Muscle of leg (tissue), 11 donors: ENCODE data around the gene KCTD5. TPM values are rescaled to one million over a fixed set of nuclear protein-coding genes. Genes with fewer than 3 reads are reported as not detected.
"Not testable (repeated sequence)": the region's sequence is repeated elsewhere in the genome, so short reads cannot be mapped to it uniquely, and the experiment has no call there.

Experiments
- DNase-seq: peaks from one replicate; pipeline ENCODE4 v3.0.0; 2013
- H3K27ac ChIP-seq: one replicate; pipeline ENCODE4 v1.5.1; 2013; ENCODE audit warnings: mild to moderate bottlenecking, low read length, control low read depth
- H3K27me3 ChIP-seq: one replicate; pipeline ENCODE4 v1.6.1; 2013; ENCODE audit warnings: low read length; ENCODE audit not compliant: control insufficient read depth, insufficient read depth
- H3K36me3 ChIP-seq: one replicate; pipeline ENCODE4 v1.6.1; 2013; ENCODE audit warnings: low read length; ENCODE audit not compliant: control insufficient read depth, insufficient read depth
- H3K4me1 ChIP-seq: one replicate; pipeline ENCODE4 v1.6.1; 2013; ENCODE audit warnings: low read length; ENCODE audit not compliant: control insufficient read depth, insufficient read depth
- H3K4me3 ChIP-seq: one replicate; pipeline ENCODE4 v1.5.1; 2013; ENCODE audit warnings: low read length, control low read depth
- H3K9me3 ChIP-seq: replicated peaks from 2 replicates; pipeline ENCODE4 v1.6.1; 2013; ENCODE audit warnings: low read depth, low read length; ENCODE audit not compliant: control insufficient read depth
- WGBS: methylation state at CpG from one replicate; pipeline ENCODE4 v1.1.5; 2013; ENCODE audit warnings: missing lambda C conversion rate; ENCODE audit not compliant: insufficient coverage; 5-methylcytosine and 5-hydroxymethylcytosine counted together
- polyA plus RNA-seq, 8 donors: library from polyadenylated mRNA; unstranded; fragments of 120-200 nt; gene quantifications; one replicate each; pipeline versions ENCODE4 v1.2.1 to v1.2.3, GENCODE V29; 2013; ENCODE audit warnings: inconsistent platforms in 1 of 8, low replicate concordance in 1 of 8; ENCODE audit not compliant: insufficient read length in 8 of 8, insufficient read depth in 1 of 8
- total RNA-seq: library from RNA; stranded (reverse); fragments of 120-200 nt; gene quantifications from one replicate; pipeline ENCODE4 v1.2.4, GENCODE V29; 2013

The KCTD5 gene
- total and polyA plus RNA-seq, 9 donors: 15.6 to 27.1 (median 22.8) TPM

DNA sequence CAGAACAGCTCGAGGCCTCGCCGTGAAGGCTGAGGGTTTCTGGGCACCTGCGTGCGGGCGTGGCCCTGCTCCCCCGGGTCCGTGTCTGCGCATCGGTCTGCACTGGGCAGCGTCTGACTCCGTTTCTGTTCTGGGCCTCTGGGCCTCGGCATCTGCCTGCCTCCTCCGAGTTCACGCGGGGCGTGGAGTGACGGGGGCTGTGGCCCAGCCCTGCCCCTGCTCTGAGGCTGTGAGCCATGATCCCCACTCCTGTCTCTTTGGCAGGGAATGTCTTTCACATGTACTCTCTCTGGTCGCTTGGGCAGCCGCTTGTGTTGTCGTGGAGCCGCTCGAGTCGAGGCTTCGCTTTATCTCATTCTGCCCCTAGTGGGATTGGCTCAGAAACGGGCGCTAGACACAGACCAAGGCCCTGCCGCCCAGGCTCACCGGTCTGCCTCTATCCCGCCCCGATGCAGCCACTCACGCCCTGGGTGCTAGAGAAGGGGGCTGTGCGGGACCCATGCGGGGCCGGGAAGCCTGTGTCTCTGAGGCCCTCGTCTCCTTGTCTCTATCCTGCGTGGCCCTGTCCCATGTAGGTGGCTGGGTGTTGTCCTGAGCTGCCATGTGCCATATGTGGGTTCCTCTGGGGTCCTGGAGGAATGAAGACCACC, 14.4 kb downstream of the KCTD5 start:
- not testable (repeated sequence) for H3K27ac ChIP-seq, H3K9me3 ChIP-seq, H3K4me3 ChIP-seq, H3K27me3 ChIP-seq, DNase-seq
- WGBS: 94% methylated on average over 27 of the region's 37 CpGs
- Histone ChIP-seq H3K4me1 (peaks cover 19% of the 10 kb centered on the region), H3K36me3 (peaks cover 49% of the 10 kb centered on the region)

DNA sequence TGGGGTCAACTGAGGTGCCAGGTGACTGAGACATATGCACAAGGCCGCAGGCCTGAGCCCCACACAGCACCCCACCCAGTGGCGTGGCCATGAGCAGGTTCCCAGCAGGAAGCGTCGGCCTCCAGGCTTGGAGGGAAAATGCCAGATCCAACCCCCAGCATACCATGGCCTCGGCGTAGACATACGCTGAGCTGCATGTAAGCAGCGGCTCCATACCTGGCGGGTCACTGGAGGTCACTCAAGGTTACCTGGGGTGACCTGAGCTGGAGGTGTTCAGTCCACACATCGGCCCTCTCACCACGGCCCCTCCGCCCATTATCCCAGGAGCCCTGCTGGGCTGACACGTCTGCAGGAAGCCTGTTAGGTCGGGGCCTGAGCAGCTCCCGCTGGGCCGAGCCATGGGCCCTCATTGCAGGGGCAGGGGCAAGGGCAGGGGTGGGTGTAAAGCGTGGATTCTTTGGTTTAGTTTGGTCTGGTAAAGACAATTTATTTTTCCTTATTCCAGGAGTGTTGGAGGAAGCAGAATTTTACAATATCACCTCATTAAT, 15.2 kb downstream of the KCTD5 start:
- H3K27ac ChIP-seq: no peak overlapping the region
- H3K9me3 ChIP-seq: no peaks in the 10 kb centered on the region
- DNase-seq: no peak
- WGBS: 94% methylated on average over 8 of the region's 17 CpGs
- no peak overlapping the region for H3K4me3 ChIP-seq
- peaks cover 57% of the 10 kb centered on the region for H3K36me3 ChIP-seq
- H3K27me3 ChIP-seq: no peaks in the 10 kb centered on the region
- peaks cover 12% of the 10 kb centered on the region for H3K4me1 ChIP-seq

DNA sequence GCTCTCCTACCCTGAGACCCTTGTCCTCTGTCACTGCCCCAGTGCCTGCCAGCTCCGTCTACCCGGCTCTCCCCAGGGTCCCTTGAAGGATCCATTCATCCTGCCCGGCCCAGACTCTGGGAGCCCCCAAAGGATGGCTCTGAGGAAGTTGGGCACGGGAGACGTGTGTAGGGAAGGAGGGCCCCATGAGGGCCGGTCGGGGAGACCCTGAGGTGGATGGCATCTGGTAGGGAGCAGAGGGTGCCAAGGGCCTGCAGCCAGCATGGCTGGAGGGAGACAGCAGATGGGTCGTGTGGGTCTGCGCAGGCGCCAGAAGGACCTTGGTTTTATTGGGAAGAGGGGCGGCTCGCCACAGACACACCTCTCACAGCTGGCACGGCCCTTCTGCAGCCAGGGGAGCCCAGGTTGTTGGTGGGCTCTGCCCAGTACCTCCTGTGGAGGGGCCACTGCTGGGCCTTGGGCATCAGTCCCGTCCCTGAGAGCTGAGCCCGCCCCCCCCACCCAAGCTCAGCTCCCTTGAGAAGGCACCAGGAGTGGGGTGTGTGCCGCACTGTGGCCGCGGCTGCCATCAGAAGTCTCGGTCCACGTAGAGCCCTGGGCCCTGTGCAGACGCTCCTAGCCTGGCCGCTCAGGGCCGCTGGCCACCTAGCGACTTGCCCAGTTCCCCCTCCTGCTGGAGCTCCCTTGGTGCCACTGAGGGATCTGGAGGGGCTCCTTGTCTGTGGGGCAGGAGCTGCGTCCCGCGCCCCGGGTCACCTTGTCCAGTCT, 16.0 kb downstream of the KCTD5 start:
- no peaks in the 10 kb centered on the region for H3K9me3 ChIP-seq
- 91% methylated on average over 21 of the region's 28 CpGs for WGBS

DNA sequence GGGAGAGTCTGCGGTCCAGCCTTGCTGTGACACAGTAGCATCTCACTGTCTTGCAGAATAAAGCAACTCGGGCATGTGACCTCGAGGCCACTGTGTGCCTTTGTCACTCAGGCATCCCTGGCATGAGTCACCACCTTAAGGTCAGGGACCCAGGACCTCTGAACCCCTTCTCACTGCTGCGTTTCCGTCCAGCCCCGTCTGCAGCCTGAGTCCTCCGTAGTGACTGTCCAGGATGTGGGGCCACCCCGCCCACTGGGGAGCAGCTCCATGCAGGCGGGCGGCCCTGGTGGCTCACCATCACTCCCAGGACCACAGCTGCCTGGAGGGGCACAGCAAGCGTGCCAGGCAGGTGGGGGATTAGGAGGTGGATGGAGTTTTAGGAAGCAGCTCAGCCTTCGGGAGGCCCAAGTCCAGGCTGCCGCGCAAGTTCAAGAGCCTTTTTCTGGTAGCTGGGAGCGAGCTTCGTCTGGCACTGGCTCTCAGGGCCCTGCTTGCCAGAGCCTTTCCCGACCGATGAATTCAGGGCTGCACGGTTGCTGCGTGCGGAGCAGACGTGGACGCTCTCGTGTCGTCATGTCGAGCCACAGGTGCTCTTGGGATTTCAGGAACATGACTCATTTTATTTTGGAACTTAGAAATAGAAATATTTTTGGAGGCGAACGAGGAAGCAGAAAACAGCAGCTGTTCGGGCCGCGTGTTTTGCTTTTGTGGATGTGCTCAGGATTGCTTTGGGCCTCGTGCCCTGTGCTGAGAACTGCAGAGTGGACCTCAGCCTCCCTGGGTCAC, 16.8 kb downstream of the KCTD5 start:
- Histone ChIP-seq H3K27me3 (no peaks in the 10 kb centered on the region), H3K9me3 (no peaks in the 10 kb centered on the region), H3K4me3 (no peak overlapping the region), H3K4me1 (no peaks in the 10 kb centered on the region), H3K36me3 (peaks cover 71% of the 10 kb centered on the region), H3K27ac (no peak overlapping the region)
- no peak for DNase-seq
- WGBS: 82% methylated on average over 28 of the region's 32 CpGs

More for the DNA sequence above, 16.0 kb downstream of the KCTD5 start:
- Histone ChIP-seq H3K36me3 (peaks cover 65% of the 10 kb centered on the region), H3K4me1 (peaks cover 4% of the 10 kb centered on the region), H3K4me3 (no peak overlapping the region), H3K27ac (no peak overlapping the region), H3K27me3 (no peaks in the 10 kb centered on the region)
- DNase-seq: no peak

DNA sequence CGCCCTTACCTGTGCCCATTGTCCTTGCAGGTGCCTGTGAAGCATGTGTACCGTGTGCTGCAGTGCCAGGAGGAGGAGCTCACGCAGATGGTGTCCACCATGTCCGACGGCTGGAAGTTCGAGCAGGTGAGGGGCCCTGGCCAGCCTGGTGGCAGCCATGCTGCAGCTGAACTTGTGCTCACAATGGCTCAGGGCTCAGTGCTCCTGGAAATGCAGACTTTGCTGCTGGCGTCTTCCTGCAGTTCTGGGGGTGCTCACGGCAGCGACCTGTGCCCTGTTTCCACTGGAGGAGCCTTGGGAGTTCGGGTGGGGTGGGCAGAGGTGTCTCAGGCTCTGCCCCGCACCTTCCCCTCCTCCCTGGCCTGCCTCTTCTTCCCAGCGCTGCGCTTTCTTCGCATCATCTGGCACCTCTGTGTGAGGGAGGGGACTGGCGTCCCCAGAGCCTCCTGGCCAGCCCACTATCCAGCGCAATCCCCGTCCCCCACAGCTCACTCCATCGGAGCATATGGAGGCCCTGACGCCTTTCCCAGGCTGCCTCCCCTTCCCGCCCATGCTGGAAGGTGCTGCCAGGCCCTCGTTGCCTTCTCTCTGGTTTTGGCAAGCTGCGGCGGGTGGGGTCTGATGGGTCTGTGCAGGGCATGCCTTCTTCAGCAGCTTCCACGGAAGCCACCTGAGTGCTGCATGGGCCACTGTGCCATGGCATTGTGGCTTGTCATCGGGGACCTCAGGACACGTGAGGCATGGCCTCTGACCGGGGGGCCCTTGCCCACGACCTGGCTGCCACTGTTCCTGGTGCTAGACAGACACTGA, 17.7 kb downstream of the KCTD5 start:
- Histone ChIP-seq H3K27me3 (no peaks in the 10 kb centered on the region), H3K4me1 (no peaks in the 10 kb centered on the region), H3K27ac (no peak overlapping the region), H3K9me3 (no peaks in the 10 kb centered on the region), H3K36me3 (peaks cover 78% of the 10 kb centered on the region), H3K4me3 (no peak overlapping the region)
- DNase-seq: no peak
- WGBS: 88% methylated on average over 27 of the region's 28 CpGs

DNA sequence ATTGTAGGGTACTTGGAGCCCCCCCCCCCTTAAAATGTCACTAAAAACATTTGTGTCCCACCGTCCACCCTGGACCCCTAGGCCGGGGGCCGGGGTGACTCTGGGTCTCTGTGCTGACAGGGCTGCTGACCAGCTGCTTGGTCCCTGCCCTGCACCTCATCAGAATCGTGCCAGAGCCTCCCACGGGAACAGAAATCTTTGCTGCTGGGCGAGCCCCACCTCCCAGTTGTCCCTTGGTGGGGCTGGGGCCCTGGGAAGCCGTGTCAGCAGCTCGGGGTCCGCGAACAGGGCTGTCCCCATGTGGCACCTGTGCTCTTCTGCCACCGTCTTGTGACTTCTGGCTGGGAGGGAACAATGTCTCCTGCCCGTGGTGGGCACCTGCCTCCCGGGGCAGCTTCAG, 18.5 kb downstream of the KCTD5 start:
- no peak for DNase-seq
- WGBS: 75% methylated on average over 13 of the region's 13 CpGs
- Histone ChIP-seq H3K27ac (no peak overlapping the region), H3K9me3 (no peaks in the 10 kb centered on the region), H3K27me3 (no peaks in the 10 kb centered on the region), H3K4me1 (no peaks in the 10 kb centered on the region), H3K4me3 (no peak overlapping the region), H3K36me3 (peaks cover 86% of the 10 kb centered on the region)

DNA sequence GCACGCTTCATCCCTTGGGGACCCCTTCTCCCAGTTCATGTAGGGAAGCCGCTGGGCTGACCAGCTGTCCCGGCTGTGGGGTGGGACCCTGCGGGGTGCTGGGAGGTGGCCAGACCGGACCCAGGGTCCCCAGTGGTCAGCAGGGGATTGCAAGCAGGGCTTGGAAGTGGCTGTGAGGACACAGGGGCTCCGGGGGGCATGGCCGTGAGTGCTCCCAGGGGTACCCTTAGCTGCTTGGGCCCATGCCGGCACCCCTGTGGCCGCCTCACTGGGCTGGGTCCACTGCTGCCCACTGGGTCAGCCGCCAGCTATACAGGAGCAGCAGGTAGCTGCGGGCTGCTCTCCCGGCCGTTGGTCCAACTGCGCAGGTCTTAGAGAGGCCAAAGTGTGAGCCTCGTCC, 18.9 kb downstream of the KCTD5 start:
- Histone ChIP-seq H3K36me3 (peaks cover 91% of the 10 kb centered on the region), H3K27me3 (no peaks in the 10 kb centered on the region), H3K27ac (no peak overlapping the region), H3K4me3 (no peak overlapping the region), H3K9me3 (no peaks in the 10 kb centered on the region), H3K4me1 (no peaks in the 10 kb centered on the region)
- 88% methylated on average over 14 of the region's 15 CpGs for WGBS
- no peak for DNase-seq

DNA sequence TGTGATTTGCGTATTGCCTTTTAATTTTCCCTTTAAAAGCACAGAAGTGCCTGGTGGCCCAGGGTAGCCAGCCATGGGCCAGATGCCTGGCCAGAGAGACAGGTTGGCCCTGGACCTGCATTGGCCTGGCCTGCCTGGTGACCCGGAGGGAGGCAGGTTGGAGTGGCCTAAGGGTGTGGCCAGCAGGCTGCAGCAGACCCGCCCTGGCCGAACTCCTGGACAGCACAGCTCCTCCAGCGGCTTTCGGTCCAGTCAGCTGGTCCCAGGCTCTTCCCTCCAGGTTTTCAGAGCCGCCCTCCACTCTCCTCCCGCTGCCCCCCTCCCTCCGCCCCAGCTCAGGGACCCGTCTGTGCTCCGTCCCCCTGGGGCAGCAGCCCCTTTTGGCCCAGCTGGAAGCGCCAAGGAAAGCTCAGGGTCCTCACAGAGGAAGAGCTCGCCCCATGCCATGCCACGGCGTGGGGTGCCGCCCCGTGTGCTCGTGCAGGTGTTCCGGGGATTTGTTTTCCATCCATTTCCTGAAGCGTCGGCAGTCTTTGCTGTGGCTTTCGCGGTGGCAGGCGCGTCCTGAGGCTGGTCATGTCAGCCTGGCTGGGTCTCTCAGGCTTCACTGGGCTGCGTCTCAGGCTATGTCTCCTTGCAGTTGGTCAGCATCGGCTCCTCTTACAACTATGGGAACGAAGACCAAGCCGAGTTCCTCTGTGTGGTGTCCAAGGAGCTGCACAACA, 19.6 kb downstream of the KCTD5 start:
- Histone ChIP-seq H3K4me1 (no peaks in the 10 kb centered on the region), H3K36me3 (peaks cover 91% of the 10 kb centered on the region)
- 87% methylated on average over 25 of the region's 29 CpGs for WGBS

DNA sequence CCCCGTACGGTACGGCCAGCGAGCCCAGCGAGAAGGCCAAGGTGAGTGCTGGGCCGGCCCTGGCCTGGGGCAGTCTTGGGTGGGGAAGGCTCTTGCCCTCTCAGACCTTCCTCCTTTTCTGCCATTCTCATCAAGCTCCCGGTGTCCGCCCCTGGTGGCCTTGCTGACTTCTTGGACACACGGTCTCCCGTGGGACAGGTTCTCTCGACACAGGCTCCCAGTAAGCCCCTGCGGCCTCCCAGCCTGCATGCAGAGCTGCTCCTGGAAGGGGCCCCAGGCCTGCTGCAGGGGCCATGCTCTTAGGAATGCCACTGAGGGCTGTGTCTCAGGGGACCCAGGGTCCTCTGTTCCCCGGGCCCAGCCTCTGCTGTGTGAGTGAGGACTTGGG, 20.1 kb downstream of the KCTD5 start:
- H3K4me1 ChIP-seq: no peaks in the 10 kb centered on the region
- H3K4me3 ChIP-seq: no peak overlapping the region
- no peaks in the 10 kb centered on the region for H3K27me3 ChIP-seq
- 84% methylated on average over 6 of the region's 13 CpGs for WGBS
- DNase-seq: no peak
- H3K36me3 ChIP-seq: peaks cover 91% of the 10 kb centered on the region
- H3K27ac ChIP-seq: no peak overlapping the region
- no peaks in the 10 kb centered on the region for H3K9me3 ChIP-seq

More for the DNA sequence above, 19.6 kb downstream of the KCTD5 start:
- no peak overlapping the region for H3K27ac ChIP-seq
- H3K27me3 ChIP-seq: no peaks in the 10 kb centered on the region
- H3K9me3 ChIP-seq: no peaks in the 10 kb centered on the region
- H3K4me3 ChIP-seq: no peak overlapping the region
- no peak for DNase-seq
